Naive thymus-derived CD4-positive, alpha-beta T cell (primary cell): ENCODE measurements around the gene SEC24A. TPM values are rescaled to one million over a fixed set of nuclear protein-coding genes. Genes with fewer than 3 reads are reported as not detected.
"Not testable (repeated sequence)": the region's sequence is repeated elsewhere in the genome, so short reads cannot be mapped to it uniquely, and the experiment has no call there.

Source experiments
- ATAC-seq: fragments of 150-1000 bp; cut with Tn5 transposase; 2 replicates; pipeline ENCODE4 v1.10.0; 2021; ENCODE audit warnings: mild to moderate bottlenecking, moderate library complexity
- CTCF ChIA-PET: fragments of 350-600 bp; sonication (Branson Sonifier 250); formaldehyde crosslinking; loops from one replicate; lab custom pipeline; 2021; ENCODE audit warnings: antibody characterized with exemption; lab: Charles Lee
- POLR2A ChIA-PET: fragments of 350-600 bp; sonication (Branson Sonifier 250); formaldehyde crosslinking; loops from one replicate; lab custom pipeline; 2021; ENCODE audit warnings: antibody characterized with exemption, inconsistent platforms; lab: Charles Lee
- DNase-seq, 9 donors: peaks; one replicate each; pipeline versions ENCODE4 v3.0.0 to v3.0.0-alpha.2; 2020 to 2022; ENCODE audit warnings: mixed read lengths in 1 of 9
- H3K27ac ChIP-seq: one replicate; pipeline ENCODE4 v1.7.0; 2013; ENCODE audit warnings: mild to moderate bottlenecking, low read depth, low read length, moderate library complexity
- H3K27me3 ChIP-seq, 2 donors: one replicate each; pipeline ENCODE4 v1.7.0; 2013; ENCODE audit warnings: low read length in 2 of 2, mild to moderate bottlenecking in 2 of 2, moderate library complexity in 2 of 2; ENCODE audit not compliant: control insufficient read depth in 2 of 2, insufficient read depth in 2 of 2
- H3K36me3 ChIP-seq, 3 experiments: 1 replicate in 2 of 3; 2 replicates in 1 of 3; pipeline ENCODE4 v1.7.0; 2013; ENCODE audit warnings: low read length in 3 of 3, mild to moderate bottlenecking in 3 of 3, moderate library complexity in 1 of 3; ENCODE audit not compliant: insufficient read depth in 3 of 3, control insufficient read depth in 2 of 3
- H3K4me1 ChIP-seq, 2 donors: one replicate each; pipeline ENCODE4 v1.7.0; 2013; ENCODE audit warnings: low read length in 2 of 2, mild to moderate bottlenecking in 2 of 2, moderate library complexity in 1 of 2; ENCODE audit not compliant: control insufficient read depth in 2 of 2, insufficient read depth in 2 of 2
- H3K4me3 ChIP-seq: 2 replicates; pipeline ENCODE4 v1.7.0; 2013; ENCODE audit warnings: mild to moderate bottlenecking, low read length
- H3K9me3 ChIP-seq, 3 experiments: 1 replicate in 2 of 3; 2 replicates in 1 of 3; pipeline ENCODE4 v1.7.0; 2013; ENCODE audit warnings: low read length in 3 of 3; ENCODE audit not compliant: control insufficient read depth in 2 of 3
- H3K27ac Mint-ChIP-seq, 9 donors: one replicate each; pipeline ENCODE4 v1.8.0; 2020 to 2022; ENCODE audit warnings: mixed read lengths in 9 of 9, mild to moderate bottlenecking in 8 of 9, moderate library complexity in 5 of 9, inconsistent platforms in 2 of 9
- H3K27me3 Mint-ChIP-seq, 5 donors: one replicate each; pipeline ENCODE4 v1.8.0; 2021 to 2022; ENCODE audit warnings: mixed read lengths in 5 of 5, mild to moderate bottlenecking in 1 of 5
- H3K36me3 Mint-ChIP-seq, 5 donors: one replicate each; pipeline ENCODE4 v1.8.0; 2020 to 2022; ENCODE audit warnings: mixed read lengths in 5 of 5, mild to moderate bottlenecking in 3 of 5, inconsistent platforms in 1 of 5
- H3K4me1 Mint-ChIP-seq, 7 donors: one replicate each; pipeline ENCODE4 v1.8.0; 2020 to 2022; ENCODE audit warnings: mixed read lengths in 7 of 7, mild to moderate bottlenecking in 3 of 7, inconsistent platforms in 1 of 7
- H3K4me3 Mint-ChIP-seq, 10 donors: one replicate each; pipeline ENCODE4 v1.8.0; 2020 to 2022; ENCODE audit warnings: mild to moderate bottlenecking in 10 of 10, mixed read lengths in 10 of 10, moderate library complexity in 6 of 10, inconsistent platforms in 2 of 10
- H3K9me3 Mint-ChIP-seq, 11 donors: one replicate each; pipeline ENCODE4 v1.8.0; 2020 to 2022; ENCODE audit warnings: mixed read lengths in 11 of 11, mild to moderate bottlenecking in 4 of 11, inconsistent platforms in 1 of 11, moderate library complexity in 1 of 11
- intact Hi-C, 2 donors: fragments of 100-400 bp; cut with micrococcal nuclease; formaldehyde crosslinking; loops; one replicate each; pipeline ENCODE4 v1.15.1; 2023
- polyA plus RNA-seq, 2 donors: library from polyadenylated mRNA; unstranded; fragments of 300-500 nt; fragmentation: Illumina TruSeq; gene quantifications; one replicate each; pipeline ENCODE4 v1.2.3, GENCODE V29; 2021
- total RNA-seq, 6 experiments: library from RNA in 5 of 6; stranded (reverse) in 5 of 6; gene quantifications; 1 replicate in 5 of 6; 2 replicates in 1 of 6; pipeline ENCODE4 v1.2.3 and lab custom pipeline; 2021 to 2026

The SEC24A gene
- total and polyA plus RNA-seq, 7 experiments from 2014 or later: 5.6 to 30.9 (median 15.2) TPM

- H3K27me3 Mint-ChIP-seq, H3K4me1 Mint-ChIP-seq, H3K9me3 ChIP-seq, H3K27ac Mint-ChIP-seq, ATAC-seq, H3K27me3 ChIP-seq, POLR2A ChIA-PET, H3K27ac ChIP-seq, DNase-seq, H3K4me3 ChIP-seq, H3K9me3 Mint-ChIP-seq, intact Hi-C loops, H3K4me1 ChIP-seq, H3K4me3 Mint-ChIP-seq: not testable (repeated sequence)
- peaks cover 7 to 70% (median 14%) of the 10 kb centered on the region in 3 experiments for H3K36me3 ChIP-seq
- peaks cover 4 to 16% (median 4%) of the 10 kb centered on the region in 5 donors for H3K36me3 Mint-ChIP-seq
- CTCF ChIA-PET: interaction anchor here (0.5 kb wide), 1 partner anchor 53 kb away, joined by 3 read pairs; no protein-coding TSS in a partner anchor
These were observed 28.8 kb downstream of the SEC24A start for GRCh38 chr5:134677357-134677756.

- H3K4me1 Mint-ChIP-seq, intact Hi-C loops, POLR2A ChIA-PET, H3K4me3 ChIP-seq, ATAC-seq, CTCF ChIA-PET, H3K27me3 ChIP-seq, H3K4me1 ChIP-seq, H3K9me3 Mint-ChIP-seq, DNase-seq, H3K27ac ChIP-seq, H3K9me3 ChIP-seq, H3K27me3 Mint-ChIP-seq, H3K4me3 Mint-ChIP-seq, H3K27ac Mint-ChIP-seq: not testable (repeated sequence)
- H3K36me3 ChIP-seq: peaks cover 5 to 40% (median 19%) of the 10 kb centered on the region in 3 experiments
- H3K36me3 Mint-ChIP-seq: peaks cover 7 to 55% (median 29%) of the 10 kb centered on the region in 5 donors
These were observed 41.6 kb downstream of the SEC24A start for GRCh38 chr5:134690144-134690543.

- Histone ChIP-seq H3K36me3 (peaks cover 5 to 39% (median 19%) of the 10 kb centered on the region in 3 experiments), H3K27ac (no peak overlapping the region), H3K4me3 (no peak overlapping the region), H3K4me1 (no peaks in the 10 kb centered on the region), H3K27me3 (no peaks in the 10 kb centered on the region), H3K9me3 (no peaks in the 10 kb centered on the region)
- no peaks in the 10 kb centered on the region for H3K27me3 Mint-ChIP-seq
- intact Hi-C loops: no loop called here
- H3K27ac Mint-ChIP-seq: peak overlapping the region in 3 of 9 donors; percentile 38 to 50 (median 40)
- H3K4me1 Mint-ChIP-seq: no peaks in the 10 kb centered on the region
- ATAC-seq (no peak), DNase-seq (no peak)
- ChIA-PET CTCF (interaction anchor here (0.6 kb wide), 1 partner anchor 13 kb away, joined by 3 read pairs; no protein-coding TSS in a partner anchor), POLR2A (interaction anchor here (0.5 to 0.6 kb wide), 2 partner anchors 13 to 89 kb away, joined by 3 read pairs; no protein-coding TSS in a partner anchor)
- no peak overlapping the region for H3K4me3 Mint-ChIP-seq
- peaks cover 7 to 44% (median 17%) of the 10 kb centered on the region in 5 donors for H3K36me3 Mint-ChIP-seq
- H3K9me3 Mint-ChIP-seq: no peaks in the 10 kb centered on the region
These were observed 44.1 kb downstream of the SEC24A start for GRCh38 chr5:134692722-134693121.

GRCh38 chr5:134708301-134708700 is 59.7 kb downstream of the SEC24A start:
- no peak for DNase-seq
- Mint-ChIP-seq H3K4me3 (no peak overlapping the region), H3K27me3 (no peaks in the 10 kb centered on the region), H3K4me1 (no peaks in the 10 kb centered on the region), H3K36me3 (peaks cover 5 to 37% (median 22%) of the 10 kb centered on the region in 5 donors), H3K9me3 (no peaks in the 10 kb centered on the region), H3K27ac (no peak overlapping the region)
- H3K9me3 ChIP-seq: no peaks in the 10 kb centered on the region
- intact Hi-C loops: no loop called here
- H3K27me3 ChIP-seq: no peaks in the 10 kb centered on the region
- H3K36me3 ChIP-seq: peaks cover 0 to 56% (median 5%) of the 10 kb centered on the region in 3 experiments
- ChIA-PET CTCF (interaction anchor here (0.8 kb wide), 1 partner anchor 48 kb away, joined by 4 read pairs; no protein-coding TSS in a partner anchor), POLR2A (interaction anchor here (0.6 kb wide), 1 partner anchor 8 kb away, joined by 3 read pairs; no protein-coding TSS in a partner anchor)
- no peak overlapping the region for H3K27ac ChIP-seq
- H3K4me3 ChIP-seq: no peak overlapping the region
- no peaks in the 10 kb centered on the region for H3K4me1 ChIP-seq
- ATAC-seq: no peak

GRCh38 chr5:134714120-134714519 is 65.5 kb downstream of the SEC24A start:
- DNase-seq (no peak), ATAC-seq (peak; percentile 24)
- no peaks in the 10 kb centered on the region for H3K9me3 ChIP-seq
- Mint-ChIP-seq H3K27ac (no peak overlapping the region), H3K9me3 (no peaks in the 10 kb centered on the region), H3K4me3 (no peak overlapping the region), H3K4me1 (peaks cover 0 to 2% (median 0%) of the 10 kb centered on the region in 7 donors), H3K36me3 (peaks cover 4 to 45% (median 24%) of the 10 kb centered on the region in 5 donors), H3K27me3 (no peaks in the 10 kb centered on the region)
- intact Hi-C loops: no loop called here
- ChIA-PET POLR2A (no interaction called here), CTCF (no interaction called here)
- H3K27ac ChIP-seq: no peak overlapping the region
- no peaks in the 10 kb centered on the region for H3K27me3 ChIP-seq
- H3K36me3 ChIP-seq: peaks cover 0 to 50% (median 16%) of the 10 kb centered on the region in 3 experiments
- no peaks in the 10 kb centered on the region for H3K4me1 ChIP-seq
- H3K4me3 ChIP-seq: no peak overlapping the region

GRCh38 chr5:134714541-134714940 is 66.0 kb downstream of the SEC24A start:
- CTCF ChIA-PET: no interaction called here
- Histone ChIP-seq H3K36me3 (peaks cover 0 to 53% (median 16%) of the 10 kb centered on the region in 3 experiments), H3K4me1 (no peaks in the 10 kb centered on the region), H3K4me3 (no peak overlapping the region), H3K9me3 (no peaks in the 10 kb centered on the region), H3K27ac (no peak overlapping the region), H3K27me3 (no peaks in the 10 kb centered on the region)
- ATAC-seq (peak; percentile 67), DNase-seq (no peak)
- Mint-ChIP-seq H3K4me3 (no peak overlapping the region), H3K9me3 (no peaks in the 10 kb centered on the region), H3K36me3 (peaks cover 4 to 41% (median 21%) of the 10 kb centered on the region in 5 donors), H3K27me3 (no peaks in the 10 kb centered on the region), H3K4me1 (peaks cover 0 to 2% (median 0%) of the 10 kb centered on the region in 7 donors), H3K27ac (no peak overlapping the region)
- intact Hi-C loops: no loop called here
- POLR2A ChIA-PET: no interaction called here

- H3K36me3 Mint-ChIP-seq: peaks cover 4 to 36% (median 20%) of the 10 kb centered on the region in 5 donors
- peak overlapping the region in 1 of 9 donors; percentile 57 for H3K27ac Mint-ChIP-seq
- H3K27ac ChIP-seq, H3K9me3 Mint-ChIP-seq, CTCF ChIA-PET, intact Hi-C loops, H3K27me3 ChIP-seq, H3K4me3 ChIP-seq, H3K4me1 ChIP-seq, ATAC-seq, H3K4me1 Mint-ChIP-seq, H3K4me3 Mint-ChIP-seq, POLR2A ChIA-PET, H3K9me3 ChIP-seq, H3K27me3 Mint-ChIP-seq, DNase-seq: not testable (repeated sequence)
- peaks cover 0 to 54% (median 16%) of the 10 kb centered on the region in 3 experiments for H3K36me3 ChIP-seq
These were observed 66.9 kb downstream of the SEC24A start for GRCh38 chr5:134715466-134715865.
